ENCODE measurements around the gene SGO2.
A peak's percentile ranks its signal among the peaks of the same experiment; 100 is the strongest.

Gene SGO2

GRCh38 chr2:200525882-200526651 is at the start of gene SGO2:
TSS of gene SGO2 (plus strand) at chr2:200526207. CDS start at chr2:200532976, 6,769 bp downstream.
- DNase-seq (ENCODE audit: low spot score) = peak; percentile 98

GRCh38 chr2:200476836-200477235 is 49.2 kb upstream of the SGO2 start:
- no peak for DNase-seq (ENCODE audit: low spot score)

- no peak for DNase-seq (ENCODE audit: low spot score)
Measured at GRCh38 chr2:200477667-200478131, 48.3 kb upstream of the SGO2 start.

- DNase-seq (ENCODE audit: low spot score) = peak; percentile 60
Measured at GRCh38 chr2:200479692-200480265, 46.2 kb upstream of the SGO2 start.

GRCh38 chr2:200482194-200482593 is 43.8 kb upstream of the SGO2 start:
- no peak for DNase-seq (ENCODE audit: low spot score)

GRCh38 chr2:200483729-200484198 is 42.2 kb upstream of the SGO2 start:
- DNase-seq (ENCODE audit: low spot score) = peak; percentile 20

GRCh38 chr2:200484934-200485333 is 41.1 kb upstream of the SGO2 start:
- no peak for DNase-seq (ENCODE audit: low spot score)

GRCh38 chr2:200486529-200486928 is 39.5 kb upstream of the SGO2 start:
- DNase-seq (ENCODE audit: low spot score) = no peak

- DNase-seq (ENCODE audit: low spot score) = no peak
Measured at GRCh38 chr2:200488169-200488568, 37.8 kb upstream of the SGO2 start.

- no peak for DNase-seq (ENCODE audit: low spot score)
Measured at GRCh38 chr2:200490001-200490400, 36.0 kb upstream of the SGO2 start.

- no peak for DNase-seq (ENCODE audit: low spot score)
Measured at GRCh38 chr2:200492656-200493055, 33.4 kb upstream of the SGO2 start.

- DNase-seq (ENCODE audit: low spot score) = no peak
Measured at GRCh38 chr2:200494048-200494447, 32.0 kb upstream of the SGO2 start.

GRCh38 chr2:200496696-200497095 is 29.3 kb upstream of the SGO2 start:
- no peak for DNase-seq (ENCODE audit: low spot score)

GRCh38 chr2:200498402-200499162 is 27.4 kb upstream of the SGO2 start:
- peak; percentile 52 for DNase-seq (ENCODE audit: low spot score)

- DNase-seq (ENCODE audit: low spot score) = no peak
Measured at GRCh38 chr2:200502196-200502595, 23.8 kb upstream of the SGO2 start.

- no peak for DNase-seq (ENCODE audit: low spot score)
Measured at GRCh38 chr2:200506679-200507078, 19.3 kb upstream of the SGO2 start.

GRCh38 chr2:200507179-200507578 is 18.8 kb upstream of the SGO2 start:
- DNase-seq (ENCODE audit: low spot score) = no peak

GRCh38 chr2:200509235-200509611 is 16.8 kb upstream of the SGO2 start:
- DNase-seq (ENCODE audit: low spot score) = peak; percentile 44

GRCh38 chr2:200509612-200510433 is 16.2 kb upstream of the SGO2 start, which contains the start of gene KCTD18:
TSS of gene KCTD18 (minus strand) at chr2:200510068. CDS start at chr2:200507016, 3,052 bp downstream.
- DNase-seq (ENCODE audit: low spot score) = peak; percentile 99

GRCh38 chr2:200515155-200515554 is 10.9 kb upstream of the SGO2 start:
- DNase-seq (ENCODE audit: low spot score) = no peak

GRCh38 chr2:200523158-200523557 is 2.8 kb upstream of the SGO2 start:
- no peak for DNase-seq (ENCODE audit: low spot score)

- no peak for DNase-seq (ENCODE audit: low spot score)
Measured at GRCh38 chr2:200523604-200524003, 2.4 kb upstream of the SGO2 start.
